ENCODE measurements around the gene CDH4.

Gene CDH4

GRCh38 chr20:61830991-61831390 is 578.9 kb downstream of the CDH4 start:
- DNase-seq (ENCODE audit: low read depth in 1 of 2, low spot score in 1 of 2): no peak
- no peaks in the 10 kb centered on the region for H3K27me3 ChIP-seq (ENCODE audit: insufficient read depth, poor library complexity, severe bottlenecking)
- H3K27ac ChIP-seq (replicated peaks): no peak overlapping the region
- H3K4me3 ChIP-seq (replicated peaks; ENCODE audit: insufficient read depth, low read length): no peak overlapping the region
- TF ChIP-seq SPI1 (IDR thresholded peaks at IDR 0.05; ENCODE audit: borderline replicate concordance, low read depth) (no peak), GABPA (IDR thresholded peaks at IDR 0.05; ENCODE audit: low read depth) (no peak), POLR2AphosphoS5 (IDR thresholded peaks at IDR 0.05; ENCODE audit: low read depth) (no peak), REST (IDR thresholded peaks at IDR 0.05; ENCODE audit: insufficient replicate concordance, low read depth) (no peak)
- TF ChIP-seq, protein P1, sequence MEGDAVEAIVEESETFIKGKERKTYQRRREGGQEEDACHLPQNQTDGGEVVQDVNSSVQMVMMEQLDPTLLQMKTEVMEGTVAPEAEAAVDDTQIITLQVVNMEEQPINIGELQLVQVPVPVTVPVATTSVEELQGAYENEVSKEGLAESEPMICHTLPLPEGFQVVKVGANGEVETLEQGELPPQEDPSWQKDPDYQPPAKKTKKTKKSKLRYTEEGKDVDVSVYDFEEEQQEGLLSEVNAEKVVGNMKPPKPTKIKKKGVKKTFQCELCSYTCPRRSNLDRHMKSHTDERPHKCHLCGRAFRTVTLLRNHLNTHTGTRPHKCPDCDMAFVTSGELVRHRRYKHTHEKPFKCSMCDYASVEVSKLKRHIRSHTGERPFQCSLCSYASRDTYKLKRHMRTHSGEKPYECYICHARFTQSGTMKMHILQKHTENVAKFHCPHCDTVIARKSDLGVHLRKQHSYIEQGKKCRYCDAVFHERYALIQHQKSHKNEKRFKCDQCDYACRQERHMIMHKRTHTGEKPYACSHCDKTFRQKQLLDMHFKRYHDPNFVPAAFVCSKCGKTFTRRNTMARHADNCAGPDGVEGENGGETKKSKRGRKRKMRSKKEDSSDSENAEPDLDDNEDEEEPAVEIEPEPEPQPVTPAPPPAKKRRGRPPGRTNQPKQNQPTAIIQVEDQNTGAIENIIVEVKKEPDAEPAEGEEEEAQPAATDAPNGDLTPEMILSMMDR (IDR thresholded peaks at IDR 0.05; ENCODE audit: insufficient read depth, low read length): no peak

DNA sequence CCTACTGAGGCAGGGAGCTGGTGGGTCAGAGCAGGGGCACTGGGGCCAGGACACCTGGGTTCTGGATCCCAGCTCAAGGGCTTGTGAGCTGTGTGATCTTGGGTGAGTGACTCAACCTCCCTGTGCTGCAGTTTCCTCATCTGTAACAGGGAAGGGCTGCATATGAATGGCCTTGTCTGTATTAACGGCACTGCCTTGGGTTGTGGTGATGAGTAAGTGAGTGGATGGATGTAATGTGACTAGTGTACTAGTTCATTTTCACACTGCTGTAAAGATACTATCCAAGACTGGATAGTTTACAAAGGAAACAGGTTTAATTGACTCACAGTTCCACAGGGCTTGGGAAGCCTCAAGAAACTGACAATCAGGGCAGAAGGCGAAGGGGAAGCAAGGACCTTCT is 580.1 kb downstream of the CDH4 start:
- H3K27me3 ChIP-seq (ENCODE audit: insufficient read depth, poor library complexity, severe bottlenecking): no peaks in the 10 kb centered on the region

DNA sequence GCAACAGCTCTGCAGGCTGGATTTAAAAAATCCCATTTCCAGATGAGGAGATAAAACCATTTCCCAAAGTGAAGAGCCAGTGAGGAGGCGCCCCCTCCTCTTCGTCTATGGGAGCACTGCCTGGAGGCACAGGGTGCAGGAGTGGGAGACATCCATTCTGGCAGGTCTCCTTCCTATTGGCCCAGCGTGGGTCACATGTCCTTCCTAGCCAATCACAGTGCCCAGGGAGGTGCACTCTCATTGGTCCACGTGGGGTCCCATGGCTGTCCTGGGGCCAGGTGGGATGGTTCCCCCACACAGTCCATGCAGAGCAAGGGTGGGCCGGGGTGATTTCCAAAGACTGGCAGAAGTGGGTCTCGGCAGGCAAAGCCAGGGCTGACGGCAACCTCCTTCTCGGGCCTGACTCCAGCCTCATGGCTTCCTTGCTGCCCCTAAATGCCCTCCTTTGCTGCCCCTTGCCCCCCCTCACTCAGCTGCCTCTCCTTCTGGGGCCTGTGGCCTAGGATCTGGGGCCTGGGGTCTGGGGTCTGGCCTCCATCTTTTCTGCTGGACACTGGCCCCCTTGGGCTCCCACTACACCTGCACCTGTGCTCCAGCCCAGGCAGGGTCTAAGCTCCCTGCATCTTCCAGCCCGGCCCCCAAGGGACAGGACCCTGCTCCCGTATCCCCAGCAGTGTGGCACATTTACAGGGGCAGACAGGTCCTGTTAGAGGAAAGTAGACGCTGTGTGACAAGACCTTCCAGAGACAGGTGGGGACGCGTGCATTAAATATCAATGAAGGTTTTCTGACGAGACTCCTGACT is 581.9 kb downstream of the CDH4 start:
- no peak for TF ChIP-seq REST (IDR thresholded peaks at IDR 0.05; ENCODE audit: insufficient replicate concordance, low read depth)
- TF ChIP-seq SPI1 (IDR thresholded peaks at IDR 0.05; ENCODE audit: borderline replicate concordance, low read depth): no peak
- TF ChIP-seq GABPA (IDR thresholded peaks at IDR 0.05; ENCODE audit: low read depth): no peak
- TF ChIP-seq POLR2AphosphoS5 (IDR thresholded peaks at IDR 0.05; ENCODE audit: low read depth): no peak
- TF ChIP-seq, protein P1 (IDR thresholded peaks at IDR 0.05; ENCODE audit: insufficient read depth, low read length): no peak
- no peak for DNase-seq (ENCODE audit: low read depth in 1 of 2, low spot score in 1 of 2)
- no peak overlapping the region for H3K27ac ChIP-seq (replicated peaks)
- no peak overlapping the region for H3K4me3 ChIP-seq (replicated peaks; ENCODE audit: insufficient read depth, low read length)
- no peaks in the 10 kb centered on the region for H3K27me3 ChIP-seq (ENCODE audit: insufficient read depth, poor library complexity, severe bottlenecking)

More for the DNA sequence above, 580.1 kb downstream of the CDH4 start:
- no peak overlapping the region for H3K27ac ChIP-seq (replicated peaks)
- no peak for DNase-seq (ENCODE audit: low read depth in 1 of 2, low spot score in 1 of 2)
- no peak overlapping the region for H3K4me3 ChIP-seq (replicated peaks; ENCODE audit: insufficient read depth, low read length)
- no peak for TF ChIP-seq POLR2AphosphoS5 (IDR thresholded peaks at IDR 0.05; ENCODE audit: low read depth)
- TF ChIP-seq, protein P1 (IDR thresholded peaks at IDR 0.05; ENCODE audit: insufficient read depth, low read length): no peak
- no peak for TF ChIP-seq REST (IDR thresholded peaks at IDR 0.05; ENCODE audit: insufficient replicate concordance, low read depth)
- no peak for TF ChIP-seq GABPA (IDR thresholded peaks at IDR 0.05; ENCODE audit: low read depth)
- no peak for TF ChIP-seq SPI1 (IDR thresholded peaks at IDR 0.05; ENCODE audit: borderline replicate concordance, low read depth)
